Common myeloid progenitor, CD34-positive (primary cell): ENCODE data around the gene FOSB.

Experiments
- CTCF ChIA-PET: fragments of 350-600 bp; sonication (Branson Sonifier 250); formaldehyde crosslinking; loops from one replicate; lab custom pipeline; 2021; ENCODE audit warnings: antibody characterized with exemption; lab: Charles Lee
- POLR2A ChIA-PET: fragments of 350-600 bp; sonication (Branson Sonifier 250); formaldehyde crosslinking; loops from one replicate; lab custom pipeline; 2021; ENCODE audit warnings: antibody characterized with exemption; lab: Charles Lee
- DNase-seq, 3 donors: peaks; one replicate each; pipeline versions ENCODE4 v3.0.0 to v3.0.0-alpha.2; 2013
- H3K27ac ChIP-seq, 2 experiments: 1 replicate in 1 of 2; 2 replicates in 1 of 2; pipeline ENCODE4 v1.7.0; 2013; ENCODE audit warnings: inconsistent platforms in 2 of 2, low read length in 2 of 2, mild to moderate bottlenecking in 2 of 2, low read depth in 1 of 2, moderate library complexity in 1 of 2; ENCODE audit not compliant: severe bottlenecking in 2 of 2, insufficient read depth in 1 of 2, poor library complexity in 1 of 2
- H3K27me3 ChIP-seq, 5 experiments: replicated peaks in 2 of 5; 1 replicate in 3 of 5; 2 replicates in 2 of 5; pipeline versions ENCODE4 v1.6.1 to v1.7.0; 2013; ENCODE audit warnings: low read length in 4 of 5, mild to moderate bottlenecking in 2 of 5, moderate library complexity in 2 of 5, inconsistent platforms in 1 of 5; ENCODE audit not compliant: insufficient read depth in 5 of 5, control insufficient read depth in 4 of 5
- H3K36me3 ChIP-seq, 4 experiments: 1 replicate in 2 of 4; 2 replicates in 2 of 4; pipeline versions ENCODE4 v1.6.1 to v1.7.0; 2013; ENCODE audit warnings: low read length in 3 of 4, control low read depth in 1 of 4, mild to moderate bottlenecking in 1 of 4; ENCODE audit not compliant: control insufficient read depth in 4 of 4, insufficient read depth in 4 of 4
- H3K4me1 ChIP-seq, 4 experiments: 1 replicate in 3 of 4; 2 replicates in 1 of 4; pipeline versions ENCODE4 v1.6.1 to v1.7.1; 2013; ENCODE audit warnings: low read length in 3 of 4, mild to moderate bottlenecking in 3 of 4, control low read depth in 1 of 4, inconsistent platforms in 1 of 4, moderate library complexity in 1 of 4; ENCODE audit not compliant: control insufficient read depth in 4 of 4, insufficient read depth in 4 of 4; ENCODE audit errors: control extremely low read depth in 1 of 4
- H3K4me3 ChIP-seq, 7 experiments: 1 replicate in 4 of 7; 2 replicates in 3 of 7; pipeline versions ENCODE4 v1.5.1 to v1.7.0; 2013; ENCODE audit warnings: mild to moderate bottlenecking in 7 of 7, low read length in 6 of 7, moderate library complexity in 6 of 7, inconsistent platforms in 2 of 7, low read depth in 2 of 7, control low read depth in 1 of 7; ENCODE audit not compliant: insufficient read depth in 4 of 7, control insufficient read depth in 1 of 7; ENCODE audit errors: extremely low read depth in 1 of 7
- H3K9me3 ChIP-seq, 5 experiments: 1 replicate in 4 of 5; 2 replicates in 1 of 5; pipeline versions ENCODE4 v1.6.1 to v1.7.1; 2013; ENCODE audit warnings: low read length in 4 of 5, mild to moderate bottlenecking in 2 of 5, inconsistent platforms in 1 of 5, low read depth in 1 of 5, moderate library complexity in 1 of 5; ENCODE audit not compliant: control insufficient read depth in 4 of 5, insufficient read depth in 2 of 5; ENCODE audit errors: control extremely low read depth in 1 of 5
- WGBS: methylation state at CpG from one replicate; pipeline ENCODE4 v1.1.5; 2013; ENCODE audit not compliant: insufficient coverage; 5-methylcytosine and 5-hydroxymethylcytosine counted together

Gene FOSB

GRCh38 chr19:45471111-45471930 lies 3.5 kb downstream of the FOSB start:
- Histone ChIP-seq H3K9me3 (no peaks in the 10 kb centered on the region), H3K27me3 (peaks cover 0 to 63% (median 28%) of the 10 kb centered on the region in 5 experiments), H3K4me1 (peaks cover 0 to 34% (median 32%) of the 10 kb centered on the region in 4 experiments), H3K36me3 (peaks cover 0 to 45% (median 12%) of the 10 kb centered on the region in 4 experiments), H3K4me3 (peak overlapping the region in 4 of 7 experiments; percentile 89 to 100 (median 100)), H3K27ac (no peak overlapping the region)
- 90% methylated on average over 9 of the region's 16 CpGs for WGBS
- ChIA-PET POLR2A (interaction anchor here (0.5 to 5.4 kb wide), 2 partner anchors 24 to 31 kb away, joined by 4 to 36 read pairs; no protein-coding TSS in a partner anchor), CTCF (interaction anchor here (1.2 to 13.7 kb wide), 2 partner anchors 9 to 36 kb away, joined by 3 to 289 read pairs; no protein-coding TSS in a partner anchor)
- peak in 1 of 3 donors; percentile 48 for DNase-seq

GRCh38 chr19:45471931-45472562 lies 4.3 kb downstream of the FOSB start:
- no peak for DNase-seq
- Histone ChIP-seq H3K36me3 (peaks cover 0 to 45% (median 12%) of the 10 kb centered on the region in 4 experiments), H3K4me3 (peak overlapping the region in 4 of 7 experiments; percentile 29 to 99 (median 68)), H3K9me3 (no peaks in the 10 kb centered on the region), H3K27me3 (peaks cover 0 to 68% (median 28%) of the 10 kb centered on the region in 5 experiments), H3K4me1 (peaks cover 0 to 32% (median 30%) of the 10 kb centered on the region in 4 experiments), H3K27ac (no peak overlapping the region)
- POLR2A ChIA-PET: interaction anchor here (0.6 to 5.4 kb wide), 2 partner anchors 17 to 32 kb away, joined by 3 to 36 read pairs; no protein-coding TSS in a partner anchor
- 71% methylated on average over 5 of the region's 7 CpGs for WGBS
- CTCF ChIA-PET: interaction anchor here (0.6 to 13.7 kb wide), 4 partner anchors 10 to 44 kb away, joined by 3 to 289 read pairs (median 3); no protein-coding TSS in a partner anchor

- peaks cover 0 to 45% (median 12%) of the 10 kb centered on the region in 4 experiments for H3K36me3 ChIP-seq
- peak; percentile 63 to 89 (median 79) for DNase-seq
- ChIA-PET POLR2A (interaction anchor here (0.6 to 5.4 kb wide), 2 partner anchors 18 to 33 kb away, joined by 3 to 36 read pairs; no protein-coding TSS in a partner anchor), CTCF (interaction anchor here (0.6 to 13.7 kb wide), 4 partner anchors 11 to 44 kb away, joined by 3 to 289 read pairs (median 3); no protein-coding TSS in a partner anchor)
- H3K4me3 ChIP-seq: peak overlapping the region in 3 of 7 experiments; percentile 26 to 89 (median 48)
- WGBS: 10% methylated on average over 25 of the region's 44 CpGs
- no peaks in the 10 kb centered on the region for H3K9me3 ChIP-seq
- no peak overlapping the region for H3K27ac ChIP-seq
- peaks cover 0 to 68% (median 28%) of the 10 kb centered on the region in 5 experiments for H3K27me3 ChIP-seq
- peaks cover 0 to 34% (median 28%) of the 10 kb centered on the region in 4 experiments for H3K4me1 ChIP-seq
Observed at GRCh38 chr19:45472563-45473366, 5.0 kb downstream of the FOSB start.

GRCh38 chr19:45473367-45473681 lies 5.5 kb downstream of the FOSB start:
- H3K4me3 ChIP-seq: no peak overlapping the region
- WGBS: 47% methylated on average over 2 of the region's 5 CpGs
- peaks cover 0 to 44% (median 12%) of the 10 kb centered on the region in 4 experiments for H3K36me3 ChIP-seq
- CTCF ChIA-PET: interaction anchor here (13.7 kb wide), 1 partner anchor 38 kb away, joined by 289 read pairs; no protein-coding TSS in a partner anchor
- no peak for DNase-seq
- no peaks in the 10 kb centered on the region for H3K9me3 ChIP-seq
- peaks cover 0 to 68% (median 28%) of the 10 kb centered on the region in 5 experiments for H3K27me3 ChIP-seq
- POLR2A ChIA-PET: interaction anchor here (5.4 kb wide), 1 partner anchor 33 kb away, joined by 36 read pairs; no protein-coding TSS in a partner anchor
- H3K4me1 ChIP-seq: peaks cover 2 to 39% (median 30%) of the 10 kb centered on the region in 4 experiments
- no peak overlapping the region for H3K27ac ChIP-seq

GRCh38 chr19:45473682-45474605 lies 6.1 kb downstream of the FOSB start:
- no peaks in the 10 kb centered on the region for H3K9me3 ChIP-seq
- ChIA-PET POLR2A (interaction anchor here (0.7 to 5.4 kb wide), 8 partner anchors 12 to 50 kb away, joined by 3 to 36 read pairs (median 4); partner anchors contain the start of gene ERCC1), CTCF (interaction anchor here (2.2 to 13.7 kb wide), 2 partner anchors 11 to 38 kb away, joined by 7 to 289 read pairs; no protein-coding TSS in a partner anchor)
- no peak overlapping the region for H3K4me3 ChIP-seq
- DNase-seq: peak; percentile 80 to 92 (median 81)
- 41% methylated on average over 8 of the region's 27 CpGs for WGBS
- peaks cover 6 to 45% (median 30%) of the 10 kb centered on the region in 4 experiments for H3K4me1 ChIP-seq
- H3K27ac ChIP-seq: no peak overlapping the region
- peaks cover 0 to 68% (median 28%) of the 10 kb centered on the region in 5 experiments for H3K27me3 ChIP-seq
- peaks cover 0 to 41% (median 12%) of the 10 kb centered on the region in 4 experiments for H3K36me3 ChIP-seq
